SK-N-SH (cell line): Measurements from ENCODE around the gene TBCD. TPM values are rescaled to one million over a fixed set of nuclear protein-coding genes. Genes with fewer than 3 reads are reported as not detected.

Source experiments
- CTCF ChIA-PET: fragments of 300-600, 350-600 bp; formaldehyde crosslinking; extraction: SDS; loops from one replicate; lab custom pipeline; 2021; lab: Yijun Ruan, JAX
- POLR2A ChIA-PET: fragments of 350-600 bp; sonication (Branson Sonifier 250); formaldehyde crosslinking; extraction: SDS; loops from one replicate; lab custom pipeline; 2020; ENCODE audit warnings: antibody characterized with exemption, inconsistent platforms; lab: Yijun Ruan, JAX
- DNase-seq: peaks from one replicate; pipeline ENCODE4 v3.0.0; 2012
- H2AFZ ChIP-seq: fragments of 200-600 bp; sonication (generic); 2 replicates; pipeline ENCODE4 v1.8.1; 2016; ENCODE audit warnings: antibody characterized with exemption, mild to moderate bottlenecking, low read depth
- H3F3A ChIP-seq: fragments of 200-600 bp; sonication (generic); replicated peaks from 2 replicates; pipeline ENCODE3; 2016; ENCODE audit warnings: antibody characterized with exemption, mild to moderate bottlenecking; ENCODE audit not compliant: insufficient read depth
- H3K27ac ChIP-seq, 2 experiments: fragments of 200-500 bp in 1 of 2; fragments of 200-600 bp in 1 of 2; sonication (Bioruptor generic) in 1 of 2; sonication (generic), shearing (Covaris generic) in 1 of 2; 2 replicates each; pipeline versions ENCODE4 v1.5.1 to v1.6.1; 2014 to 2016; ENCODE audit warnings: low read depth in 2 of 2, inconsistent platforms in 1 of 2, low read length in 1 of 2, mild to moderate bottlenecking in 1 of 2, mixed read lengths in 1 of 2
- H3K27me3 ChIP-seq: fragments of 200-600 bp; sonication (generic), shearing (Covaris generic); 2 replicates; pipeline ENCODE4 v1.6.1; 2016; ENCODE audit warnings: mixed run types; ENCODE audit not compliant: insufficient read depth
- H3K36me3 ChIP-seq, 2 experiments: fragments of 200-500 bp in 1 of 2; fragments of 200-600 bp in 1 of 2; sonication (Bioruptor generic) in 1 of 2; sonication (generic) in 1 of 2; replicated peaks in 1 of 2; 2 replicates each; pipeline versions ENCODE3 to v1.5.1; 2014 to 2016; ENCODE audit warnings: low read length in 1 of 2, mild to moderate bottlenecking in 1 of 2; ENCODE audit not compliant: insufficient read depth in 2 of 2, control insufficient read depth in 1 of 2
- H3K4me1 ChIP-seq, 2 experiments: fragments of 200-500 bp in 1 of 2; fragments of 200-600 bp in 1 of 2; sonication (Bioruptor generic) in 1 of 2; sonication (generic), shearing (Covaris generic) in 1 of 2; 2 replicates each; pipeline versions ENCODE4 v1.5.1 to v1.6.1; 2014 to 2016; ENCODE audit warnings: low read depth in 1 of 2, low read length in 1 of 2, mixed run types in 1 of 2; ENCODE audit not compliant: insufficient read depth in 2 of 2, control insufficient read depth in 1 of 2
- H3K4me2 ChIP-seq: fragments of 200-600 bp; sonication (generic), shearing (Covaris generic); 2 replicates; pipeline ENCODE4 v1.6.1; 2017; ENCODE audit warnings: mixed run types
- H3K4me3 ChIP-seq, 2 experiments: fragments of 200-500 bp in 1 of 2; fragments of 200-600 bp in 1 of 2; sonication (Bioruptor generic) in 1 of 2; sonication (generic), shearing (Covaris generic) in 1 of 2; 2 replicates each; pipeline versions ENCODE4 v1.5.1 to v1.8.1; 2014 to 2016; ENCODE audit warnings: low read depth in 2 of 2, inconsistent platforms in 1 of 2, low read length in 1 of 2, mild to moderate bottlenecking in 1 of 2, mixed read lengths in 1 of 2, moderate library complexity in 1 of 2
- H3K79me2 ChIP-seq: fragments of 200-600 bp; sonication (generic); 2 replicates; pipeline ENCODE4 v1.8.1; 2017; ENCODE audit warnings: mild to moderate bottlenecking; ENCODE audit not compliant: insufficient read depth
- H3K9ac ChIP-seq: fragments of 200-600 bp; sonication (generic); 2 replicates; pipeline ENCODE4 v1.6.1; 2017; ENCODE audit warnings: mixed run types
- H3K9me2 ChIP-seq: fragments of 200-600 bp; sonication (generic); 2 replicates; pipeline ENCODE4 v1.6.1; 2017; ENCODE audit warnings: mixed run types
- H3K9me3 ChIP-seq: fragments of 200-600 bp; sonication (generic); 2 replicates; pipeline ENCODE4 v1.6.1; 2017; ENCODE audit warnings: mixed run types, mild to moderate bottlenecking, moderate library complexity
- H4K20me1 ChIP-seq: fragments of 200-600 bp; sonication (generic); 2 replicates; pipeline ENCODE4 v1.6.1; 2017; ENCODE audit warnings: mild to moderate bottlenecking, mixed run types; ENCODE audit not compliant: insufficient read depth
- EP300 ChIP-seq, 2 experiments: IDR thresholded peaks; 2 replicates each; pipeline versions ENCODE4 v1.4.0 to v1.6.1; 2012; ENCODE audit warnings: borderline replicate concordance in 1 of 2, low read depth in 1 of 2, low read length in 1 of 2
- EZH2phosphoT487 ChIP-seq: fragments of 200-600 bp; sonication (generic); IDR thresholded peaks from 2 replicates; pipeline ENCODE4 v1.6.1; 2017; ENCODE audit warnings: low read depth, mixed run types, mild to moderate bottlenecking, antibody characterized with exemption, moderate library complexity, borderline replicate concordance
- FOSL2 ChIP-seq: IDR thresholded peaks from 2 replicates; pipeline ENCODE4 v1.4.0; 2012; ENCODE audit warnings: low read depth, mild to moderate bottlenecking, moderate library complexity, borderline replicate concordance
- JUND ChIP-seq: IDR thresholded peaks from 2 replicates; pipeline ENCODE4 v1.4.0; 2012
- MAX ChIP-seq: IDR thresholded peaks from 2 replicates; pipeline ENCODE4 v1.4.0; 2012; ENCODE audit warnings: low read depth
- MXI1 ChIP-seq: IDR thresholded peaks from 2 replicates; pipeline ENCODE4 v1.6.1; 2012; ENCODE audit warnings: mild to moderate bottlenecking, low read depth, low read length, improper control_type of control experiment
- NFIC ChIP-seq: IDR thresholded peaks from 2 replicates; pipeline ENCODE4 v1.4.0; 2012; ENCODE audit warnings: borderline replicate concordance
- POLR2AphosphoS5 ChIP-seq: IDR thresholded peaks from 2 replicates; pipeline ENCODE4 v1.6.1; 2012; ENCODE audit warnings: low read depth, low read length
- RAD21 ChIP-seq: IDR thresholded peaks from 2 replicates; pipeline ENCODE4 v1.6.1; 2012; ENCODE audit warnings: mild to moderate bottlenecking, low read length
- RCOR1 ChIP-seq: fragments of 150-350 bp; IDR thresholded peaks from 2 replicates; pipeline ENCODE4 v1.6.1; 2017; ENCODE audit warnings: antibody characterized with exemption, low read length
- RFX5 ChIP-seq: IDR thresholded peaks from 2 replicates; pipeline ENCODE4 v1.6.1; 2012; ENCODE audit warnings: mild to moderate bottlenecking, improper control_type of control experiment, low read length
- SIN3A ChIP-seq: IDR thresholded peaks from 2 replicates; pipeline ENCODE4 v1.6.1; 2012; ENCODE audit warnings: low read depth, mild to moderate bottlenecking, low read length, moderate library complexity, borderline replicate concordance
- SMC3 ChIP-seq: IDR thresholded peaks from 2 replicates; pipeline ENCODE4 v1.6.1; 2012; ENCODE audit warnings: low read depth, low read length, improper control_type of control experiment
- TAF1 ChIP-seq: IDR thresholded peaks from 2 replicates; pipeline ENCODE4 v1.6.1; 2012; ENCODE audit warnings: low read depth, mild to moderate bottlenecking, low read length, moderate library complexity, borderline replicate concordance
- TEAD4 ChIP-seq: IDR thresholded peaks from 2 replicates; pipeline ENCODE4 v1.4.0; 2012; ENCODE audit warnings: mild to moderate bottlenecking, borderline replicate concordance; ENCODE audit not compliant: insufficient read depth
- USF2 ChIP-seq: fragments of 150-350 bp; IDR thresholded peaks from 2 replicates; pipeline ENCODE4 v1.6.1; 2017; ENCODE audit warnings: antibody characterized with exemption, low read length, low read depth, borderline replicate concordance
- YY1 ChIP-seq: IDR thresholded peaks from 2 replicates; pipeline ENCODE4 v1.4.0; 2012; ENCODE audit warnings: low read depth, mild to moderate bottlenecking
- WGBS: methylation state at CpG from one replicate; pipeline ENCODE4 v1.1.6; 2017; ENCODE audit warnings: low lambda C conversion rate; 5-methylcytosine and 5-hydroxymethylcytosine counted together
- polyA plus RNA-seq, 3 experiments: library from polyadenylated mRNA; depleted of rRNA; stranded (reverse); fragments of >200 nt; gene quantifications; 2 replicates each; pipeline ENCODE4 v1.2.3, GENCODE V29; 2012
- TF ChIP-seq, protein P1 (sequence below): fragments of 200-600 bp; sonication (generic); IDR thresholded peaks from 2 replicates; pipeline ENCODE4 v1.6.1; 2017; ENCODE audit warnings: antibody characterized with exemption, mild to moderate bottlenecking, moderate library complexity
- TF ChIP-seq, protein P2 (sequence below): IDR thresholded peaks from 2 replicates; pipeline ENCODE4; 2012

The TBCD gene
- polyA plus RNA-seq, 1 of the 3 experiments (the other 2 are of a cell fraction), result 107 TPM

- no peak for DNase-seq
- H3K27ac ChIP-seq, result no peak within 1 kb of the TSS; a peak in 1 of 4 replicates
Measured at GRCh38 chr17:82839617-82840292, 87.9 kb downstream of the TBCD start, which contains the start of gene ZNF750. Gene ZNF750, minus strand, starts transcription at chr17:82840022. Its CDS starts 7,568 bp downstream, at chr17:82832454.

More at GRCh38 chr17:82839617-82840292, 87.9 kb downstream of the TBCD start, which contains the start of gene ZNF750:
- H3K9ac ChIP-seq, result no peak within 1 kb of the TSS
- TF ChIP-seq FOSL2, result no peak
- no peak for TF ChIP-seq POLR2AphosphoS5
- no peak for TF ChIP-seq USF2
- TF ChIP-seq TEAD4, result no peak
- no peak for TF ChIP-seq SIN3A
- TF ChIP-seq, protein P1, sequence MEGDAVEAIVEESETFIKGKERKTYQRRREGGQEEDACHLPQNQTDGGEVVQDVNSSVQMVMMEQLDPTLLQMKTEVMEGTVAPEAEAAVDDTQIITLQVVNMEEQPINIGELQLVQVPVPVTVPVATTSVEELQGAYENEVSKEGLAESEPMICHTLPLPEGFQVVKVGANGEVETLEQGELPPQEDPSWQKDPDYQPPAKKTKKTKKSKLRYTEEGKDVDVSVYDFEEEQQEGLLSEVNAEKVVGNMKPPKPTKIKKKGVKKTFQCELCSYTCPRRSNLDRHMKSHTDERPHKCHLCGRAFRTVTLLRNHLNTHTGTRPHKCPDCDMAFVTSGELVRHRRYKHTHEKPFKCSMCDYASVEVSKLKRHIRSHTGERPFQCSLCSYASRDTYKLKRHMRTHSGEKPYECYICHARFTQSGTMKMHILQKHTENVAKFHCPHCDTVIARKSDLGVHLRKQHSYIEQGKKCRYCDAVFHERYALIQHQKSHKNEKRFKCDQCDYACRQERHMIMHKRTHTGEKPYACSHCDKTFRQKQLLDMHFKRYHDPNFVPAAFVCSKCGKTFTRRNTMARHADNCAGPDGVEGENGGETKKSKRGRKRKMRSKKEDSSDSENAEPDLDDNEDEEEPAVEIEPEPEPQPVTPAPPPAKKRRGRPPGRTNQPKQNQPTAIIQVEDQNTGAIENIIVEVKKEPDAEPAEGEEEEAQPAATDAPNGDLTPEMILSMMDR, result no peak
- TF ChIP-seq MAX, result no peak
- no peak for TF ChIP-seq RFX5
- TF ChIP-seq JUND, result no peak
- no peak for TF ChIP-seq EP300 (IDR thresholded peaks at IDR 0.05; ENCODE audit: borderline replicate concordance in 1 of 2, low read depth in 1 of 2, low read length in 1 of 2)
- TF ChIP-seq, protein P2, sequence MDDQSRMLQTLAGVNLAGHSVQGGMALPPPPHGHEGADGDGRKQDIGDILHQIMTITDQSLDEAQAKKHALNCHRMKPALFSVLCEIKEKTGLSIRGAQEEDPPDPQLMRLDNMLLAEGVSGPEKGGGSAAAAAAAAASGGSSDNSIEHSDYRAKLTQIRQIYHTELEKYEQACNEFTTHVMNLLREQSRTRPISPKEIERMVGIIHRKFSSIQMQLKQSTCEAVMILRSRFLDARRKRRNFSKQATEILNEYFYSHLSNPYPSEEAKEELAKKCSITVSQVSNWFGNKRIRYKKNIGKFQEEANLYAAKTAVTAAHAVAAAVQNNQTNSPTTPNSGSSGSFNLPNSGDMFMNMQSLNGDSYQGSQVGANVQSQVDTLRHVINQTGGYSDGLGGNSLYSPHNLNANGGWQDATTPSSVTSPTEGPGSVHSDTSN, result no peak
- no peak for TF ChIP-seq RCOR1
- TF ChIP-seq RAD21, result no peak
- TF ChIP-seq YY1, result no peak
- no peak for TF ChIP-seq MXI1
- TF ChIP-seq SMC3, result no peak
- TF ChIP-seq TAF1, result no peak
- TF ChIP-seq EZH2phosphoT487, result no peak
- TF ChIP-seq NFIC, result no peak
- H3K4me3 ChIP-seq, result no peak within 1 kb of the TSS
- no peaks in the 10 kb centered on the region for H4K20me1 ChIP-seq
- H3K79me2 ChIP-seq, result no peaks in the 10 kb centered on the region
- no peaks in the 10 kb centered on the region for H3F3A ChIP-seq
- WGBS, result 95% methylated on average over 25 of the region's 25 CpGs
- no peaks in the 10 kb centered on the region for H3K9me2 ChIP-seq
- H2AFZ ChIP-seq, result no peak within 1 kb of the TSS
- no peaks in the 10 kb centered on the region for H3K27me3 ChIP-seq
- no peak within 1 kb of the TSS for H3K4me2 ChIP-seq
- H3K36me3 ChIP-seq, result peaks cover 8 to 9% of the 10 kb centered on the region in 2 experiments
- ChIA-PET POLR2A (no interaction called here), CTCF (interaction anchor here (1.3 to 4.6 kb wide), 4 partner anchors 10 to 65 kb away, joined by 3 to 17 read pairs (median 6); no protein-coding TSS in a partner anchor)
- peaks cover 0 to 9% of the 10 kb centered on the region in 2 experiments; a peak in 1 of 4 replicates for H3K4me1 ChIP-seq
- no peaks in the 10 kb centered on the region for H3K9me3 ChIP-seq
